ENCODE results near the gene SRD5A3.

DNA sequence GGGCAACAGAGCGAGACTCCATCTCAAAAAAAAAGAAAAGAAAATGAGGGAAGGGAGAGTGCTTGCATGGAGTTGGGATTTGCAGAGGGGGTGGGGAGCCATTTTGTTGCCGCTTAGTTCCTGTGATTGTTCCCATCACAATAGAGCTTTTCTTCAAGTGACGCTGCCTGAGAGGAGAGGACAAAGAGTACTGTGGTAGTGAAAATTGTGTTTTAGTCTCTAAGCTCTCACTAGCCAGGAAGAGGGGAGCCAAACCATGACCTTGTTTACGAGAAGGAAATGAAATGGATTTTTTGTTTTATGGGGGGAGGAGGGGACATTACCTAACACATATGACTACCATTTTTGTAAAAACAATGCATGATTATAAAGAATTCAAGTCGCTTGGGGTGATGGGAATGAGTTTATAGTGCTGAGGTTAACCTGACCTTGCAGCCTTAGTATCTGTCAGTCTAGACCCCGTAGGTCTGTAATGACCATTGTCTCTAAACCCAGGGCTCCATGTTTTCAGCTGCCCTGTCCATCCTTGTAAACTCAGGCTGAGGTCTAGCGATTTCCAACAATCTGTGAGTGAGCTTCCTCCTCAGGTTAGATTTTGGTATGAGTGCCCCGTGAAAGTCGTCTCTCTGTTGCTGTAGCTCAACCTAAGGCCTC lies 18.8 kb downstream of the SRD5A3 start:
- TF ChIP-seq, protein P1, sequence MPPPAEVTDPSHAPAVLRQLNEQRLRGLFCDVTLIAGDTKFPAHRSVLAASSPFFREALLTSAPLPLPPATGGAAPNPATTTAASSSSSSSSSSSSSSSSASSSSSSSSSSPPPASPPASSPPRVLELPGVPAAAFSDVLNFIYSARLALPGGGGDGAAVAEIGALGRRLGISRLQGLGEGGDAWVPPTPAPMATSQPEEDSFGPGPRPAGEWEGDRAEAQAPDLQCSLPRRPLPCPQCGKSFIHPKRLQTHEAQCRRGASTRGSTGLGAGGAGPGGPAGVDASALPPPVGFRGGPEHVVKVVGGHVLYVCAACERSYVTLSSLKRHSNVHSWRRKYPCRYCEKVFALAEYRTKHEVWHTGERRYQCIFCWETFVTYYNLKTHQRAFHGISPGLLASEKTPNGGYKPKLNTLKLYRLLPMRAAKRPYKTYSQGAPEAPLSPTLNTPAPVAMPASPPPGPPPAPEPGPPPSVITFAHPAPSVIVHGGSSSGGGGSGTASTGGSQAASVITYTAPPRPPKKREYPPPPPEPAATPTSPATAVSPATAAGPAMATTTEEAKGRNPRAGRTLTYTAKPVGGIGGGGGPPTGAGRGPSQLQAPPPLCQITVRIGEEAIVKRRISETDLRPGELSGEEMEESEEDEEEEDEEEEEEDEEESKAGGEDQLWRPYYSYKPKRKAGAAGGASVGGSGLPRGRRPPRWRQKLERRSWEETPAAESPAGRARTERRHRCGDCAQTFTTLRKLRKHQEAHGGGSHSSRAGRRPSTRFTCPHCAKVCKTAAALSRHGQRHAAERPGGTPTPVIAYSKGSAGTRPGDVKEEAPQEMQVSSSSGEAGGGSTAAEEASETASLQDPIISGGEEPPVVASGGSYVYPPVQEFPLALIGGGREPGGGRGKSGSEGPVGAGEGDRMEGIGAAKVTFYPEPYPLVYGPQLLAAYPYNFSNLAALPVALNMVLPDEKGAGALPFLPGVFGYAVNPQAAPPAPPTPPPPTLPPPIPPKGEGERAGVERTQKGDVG (CRISPR knock-in tag; IDR thresholded peaks at IDR 0.05) = no peak
- no peak for TF ChIP-seq HDAC6 (IDR thresholded peaks at IDR 0.05; ENCODE audit: unreplicated experiment)
- no peak for TF ChIP-seq HDGF (IDR thresholded peaks at IDR 0.05)
- no peak for TF ChIP-seq POLR2A (IDR thresholded peaks at IDR 0.05; ENCODE audit: low read depth, low read length)
- no peak for TF ChIP-seq TAF1 (IDR thresholded peaks at IDR 0.05; ENCODE audit: borderline replicate concordance, low read depth, low read length)
- TF ChIP-seq RB1 (IDR thresholded peaks at IDR 0.05; ENCODE audit: borderline replicate concordance) = no peak
- TF ChIP-seq POLR2AphosphoS5 (IDR thresholded peaks at IDR 0.05; ENCODE audit: low read length) = no peak
- TF ChIP-seq, protein P2, sequence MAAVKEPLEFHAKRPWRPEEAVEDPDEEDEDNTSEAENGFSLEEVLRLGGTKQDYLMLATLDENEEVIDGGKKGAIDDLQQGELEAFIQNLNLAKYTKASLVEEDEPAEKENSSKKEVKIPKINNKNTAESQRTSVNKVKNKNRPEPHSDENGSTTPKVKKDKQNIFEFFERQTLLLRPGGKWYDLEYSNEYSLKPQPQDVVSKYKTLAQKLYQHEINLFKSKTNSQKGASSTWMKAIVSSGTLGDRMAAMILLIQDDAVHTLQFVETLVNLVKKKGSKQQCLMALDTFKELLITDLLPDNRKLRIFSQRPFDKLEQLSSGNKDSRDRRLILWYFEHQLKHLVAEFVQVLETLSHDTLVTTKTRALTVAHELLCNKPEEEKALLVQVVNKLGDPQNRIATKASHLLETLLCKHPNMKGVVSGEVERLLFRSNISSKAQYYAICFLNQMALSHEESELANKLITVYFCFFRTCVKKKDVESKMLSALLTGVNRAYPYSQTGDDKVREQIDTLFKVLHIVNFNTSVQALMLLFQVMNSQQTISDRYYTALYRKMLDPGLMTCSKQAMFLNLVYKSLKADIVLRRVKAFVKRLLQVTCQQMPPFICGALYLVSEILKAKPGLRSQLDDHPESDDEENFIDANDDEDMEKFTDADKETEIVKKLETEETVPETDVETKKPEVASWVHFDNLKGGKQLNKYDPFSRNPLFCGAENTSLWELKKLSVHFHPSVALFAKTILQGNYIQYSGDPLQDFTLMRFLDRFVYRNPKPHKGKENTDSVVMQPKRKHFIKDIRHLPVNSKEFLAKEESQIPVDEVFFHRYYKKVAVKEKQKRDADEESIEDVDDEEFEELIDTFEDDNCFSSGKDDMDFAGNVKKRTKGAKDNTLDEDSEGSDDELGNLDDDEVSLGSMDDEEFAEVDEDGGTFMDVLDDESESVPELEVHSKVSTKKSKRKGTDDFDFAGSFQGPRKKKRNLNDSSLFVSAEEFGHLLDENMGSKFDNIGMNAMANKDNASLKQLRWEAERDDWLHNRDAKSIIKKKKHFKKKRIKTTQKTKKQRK (IDR thresholded peaks at IDR 0.05; ENCODE audit: low read depth, low read length) = no peak

Data from GM12878 (cell line).